ENCODE results near the gene R3HDM4. TPM values are rescaled to one million over a fixed set of nuclear protein-coding genes. Genes with fewer than 3 reads are reported as not detected.

The R3HDM4 gene
- total and polyA plus RNA-seq, 9 of the 15 experiments (the other 6 are each of a cell fraction or from before 2014, with no cell fraction given) = 3.2 to 154 (median 59.0) TPM

DNA sequence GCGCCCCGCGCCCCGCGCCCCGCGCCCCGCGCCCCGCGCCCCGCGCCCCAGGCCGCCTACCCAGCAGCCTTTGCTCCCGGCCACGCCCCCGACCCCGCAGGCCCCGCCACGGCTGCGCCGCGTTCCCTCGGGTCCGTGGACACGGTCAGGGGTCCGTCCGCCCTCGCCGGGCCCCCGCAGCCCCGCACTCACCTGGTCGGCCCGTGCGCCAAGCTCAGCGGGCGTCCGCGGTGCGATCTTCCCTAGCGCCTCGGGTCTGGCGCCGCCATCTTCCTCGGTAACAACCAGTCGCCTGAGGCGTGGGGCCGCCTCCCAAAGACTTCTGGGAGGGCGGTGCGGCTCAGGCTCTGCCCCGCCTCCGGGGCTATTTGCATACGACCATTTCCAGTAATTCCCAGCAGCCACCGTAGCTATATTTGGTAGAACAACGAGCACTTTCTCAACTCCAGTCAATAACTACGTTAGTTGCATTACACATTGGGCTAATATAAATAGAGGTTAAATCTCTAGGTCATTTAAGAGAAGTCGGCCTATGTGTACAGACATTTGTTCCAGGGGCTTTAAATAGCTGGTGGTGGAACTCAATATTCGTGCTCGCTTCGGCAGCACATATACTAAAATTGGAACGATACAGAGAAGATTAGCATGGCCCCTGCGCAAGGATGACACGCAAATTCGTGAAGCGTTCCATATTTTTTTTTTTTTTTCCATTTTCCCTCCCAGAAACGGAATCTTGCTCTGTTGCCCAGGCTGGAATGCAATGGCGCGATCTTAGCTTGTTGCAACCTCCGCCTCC, 19.9 kb downstream of the R3HDM4 start, which contains the start of the genes MED16 and RNU6-9 (continued):
- TF ChIP-seq, protein P1, sequence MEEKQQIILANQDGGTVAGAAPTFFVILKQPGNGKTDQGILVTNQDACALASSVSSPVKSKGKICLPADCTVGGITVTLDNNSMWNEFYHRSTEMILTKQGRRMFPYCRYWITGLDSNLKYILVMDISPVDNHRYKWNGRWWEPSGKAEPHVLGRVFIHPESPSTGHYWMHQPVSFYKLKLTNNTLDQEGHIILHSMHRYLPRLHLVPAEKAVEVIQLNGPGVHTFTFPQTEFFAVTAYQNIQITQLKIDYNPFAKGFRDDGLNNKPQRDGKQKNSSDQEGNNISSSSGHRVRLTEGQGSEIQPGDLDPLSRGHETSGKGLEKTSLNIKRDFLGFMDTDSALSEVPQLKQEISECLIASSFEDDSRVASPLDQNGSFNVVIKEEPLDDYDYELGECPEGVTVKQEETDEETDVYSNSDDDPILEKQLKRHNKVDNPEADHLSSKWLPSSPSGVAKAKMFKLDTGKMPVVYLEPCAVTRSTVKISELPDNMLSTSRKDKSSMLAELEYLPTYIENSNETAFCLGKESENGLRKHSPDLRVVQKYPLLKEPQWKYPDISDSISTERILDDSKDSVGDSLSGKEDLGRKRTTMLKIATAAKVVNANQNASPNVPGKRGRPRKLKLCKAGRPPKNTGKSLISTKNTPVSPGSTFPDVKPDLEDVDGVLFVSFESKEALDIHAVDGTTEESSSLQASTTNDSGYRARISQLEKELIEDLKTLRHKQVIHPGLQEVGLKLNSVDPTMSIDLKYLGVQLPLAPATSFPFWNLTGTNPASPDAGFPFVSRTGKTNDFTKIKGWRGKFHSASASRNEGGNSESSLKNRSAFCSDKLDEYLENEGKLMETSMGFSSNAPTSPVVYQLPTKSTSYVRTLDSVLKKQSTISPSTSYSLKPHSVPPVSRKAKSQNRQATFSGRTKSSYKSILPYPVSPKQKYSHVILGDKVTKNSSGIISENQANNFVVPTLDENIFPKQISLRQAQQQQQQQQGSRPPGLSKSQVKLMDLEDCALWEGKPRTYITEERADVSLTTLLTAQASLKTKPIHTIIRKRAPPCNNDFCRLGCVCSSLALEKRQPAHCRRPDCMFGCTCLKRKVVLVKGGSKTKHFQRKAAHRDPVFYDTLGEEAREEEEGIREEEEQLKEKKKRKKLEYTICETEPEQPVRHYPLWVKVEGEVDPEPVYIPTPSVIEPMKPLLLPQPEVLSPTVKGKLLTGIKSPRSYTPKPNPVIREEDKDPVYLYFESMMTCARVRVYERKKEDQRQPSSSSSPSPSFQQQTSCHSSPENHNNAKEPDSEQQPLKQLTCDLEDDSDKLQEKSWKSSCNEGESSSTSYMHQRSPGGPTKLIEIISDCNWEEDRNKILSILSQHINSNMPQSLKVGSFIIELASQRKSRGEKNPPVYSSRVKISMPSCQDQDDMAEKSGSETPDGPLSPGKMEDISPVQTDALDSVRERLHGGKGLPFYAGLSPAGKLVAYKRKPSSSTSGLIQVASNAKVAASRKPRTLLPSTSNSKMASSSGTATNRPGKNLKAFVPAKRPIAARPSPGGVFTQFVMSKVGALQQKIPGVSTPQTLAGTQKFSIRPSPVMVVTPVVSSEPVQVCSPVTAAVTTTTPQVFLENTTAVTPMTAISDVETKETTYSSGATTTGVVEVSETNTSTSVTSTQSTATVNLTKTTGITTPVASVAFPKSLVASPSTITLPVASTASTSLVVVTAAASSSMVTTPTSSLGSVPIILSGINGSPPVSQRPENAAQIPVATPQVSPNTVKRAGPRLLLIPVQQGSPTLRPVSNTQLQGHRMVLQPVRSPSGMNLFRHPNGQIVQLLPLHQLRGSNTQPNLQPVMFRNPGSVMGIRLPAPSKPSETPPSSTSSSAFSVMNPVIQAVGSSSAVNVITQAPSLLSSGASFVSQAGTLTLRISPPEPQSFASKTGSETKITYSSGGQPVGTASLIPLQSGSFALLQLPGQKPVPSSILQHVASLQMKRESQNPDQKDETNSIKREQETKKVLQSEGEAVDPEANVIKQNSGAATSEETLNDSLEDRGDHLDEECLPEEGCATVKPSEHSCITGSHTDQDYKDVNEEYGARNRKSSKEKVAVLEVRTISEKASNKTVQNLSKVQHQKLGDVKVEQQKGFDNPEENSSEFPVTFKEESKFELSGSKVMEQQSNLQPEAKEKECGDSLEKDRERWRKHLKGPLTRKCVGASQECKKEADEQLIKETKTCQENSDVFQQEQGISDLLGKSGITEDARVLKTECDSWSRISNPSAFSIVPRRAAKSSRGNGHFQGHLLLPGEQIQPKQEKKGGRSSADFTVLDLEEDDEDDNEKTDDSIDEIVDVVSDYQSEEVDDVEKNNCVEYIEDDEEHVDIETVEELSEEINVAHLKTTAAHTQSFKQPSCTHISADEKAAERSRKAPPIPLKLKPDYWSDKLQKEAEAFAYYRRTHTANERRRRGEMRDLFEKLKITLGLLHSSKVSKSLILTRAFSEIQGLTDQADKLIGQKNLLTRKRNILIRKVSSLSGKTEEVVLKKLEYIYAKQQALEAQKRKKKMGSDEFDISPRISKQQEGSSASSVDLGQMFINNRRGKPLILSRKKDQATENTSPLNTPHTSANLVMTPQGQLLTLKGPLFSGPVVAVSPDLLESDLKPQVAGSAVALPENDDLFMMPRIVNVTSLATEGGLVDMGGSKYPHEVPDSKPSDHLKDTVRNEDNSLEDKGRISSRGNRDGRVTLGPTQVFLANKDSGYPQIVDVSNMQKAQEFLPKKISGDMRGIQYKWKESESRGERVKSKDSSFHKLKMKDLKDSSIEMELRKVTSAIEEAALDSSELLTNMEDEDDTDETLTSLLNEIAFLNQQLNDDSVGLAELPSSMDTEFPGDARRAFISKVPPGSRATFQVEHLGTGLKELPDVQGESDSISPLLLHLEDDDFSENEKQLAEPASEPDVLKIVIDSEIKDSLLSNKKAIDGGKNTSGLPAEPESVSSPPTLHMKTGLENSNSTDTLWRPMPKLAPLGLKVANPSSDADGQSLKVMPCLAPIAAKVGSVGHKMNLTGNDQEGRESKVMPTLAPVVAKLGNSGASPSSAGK (IDR thresholded peaks at IDR 0.05) = no peak
- TF ChIP-seq CHD2 (IDR thresholded peaks at IDR 0.05; ENCODE audit: low read depth, low read length) = no peak
- TF ChIP-seq PHF8 (IDR thresholded peaks at IDR 0.05; ENCODE audit: borderline replicate concordance, low read length) = peak; percentile 85; the same call in 1 of the 2 replicates
- TF ChIP-seq MBD1 (CRISPR knock-in tag; IDR thresholded peaks at IDR 0.05) = peak; percentile 86; the same call in 1 of the 2 replicates
- TF ChIP-seq NCOA2 (IDR thresholded peaks at IDR 0.05; ENCODE audit: partially characterized antibody in 2 of 2) = no peak
- TF ChIP-seq ZKSCAN3 (CRISPR knock-in tag; IDR thresholded peaks at IDR 0.05) = no peak
- no peak for TF ChIP-seq PTRF (tag; IDR thresholded peaks at IDR 0.05)
- TF ChIP-seq ZFX (CRISPR knock-in tag; IDR thresholded peaks at IDR 0.05) = peak; percentile 78
- TF ChIP-seq RNF219 (CRISPR knock-in tag; IDR thresholded peaks at IDR 0.05) = no peak
- no peak; the same call in 1 of the 2 replicates for TF ChIP-seq TRIM28 (IDR thresholded peaks at IDR 0.05)
- TF ChIP-seq SPI1 (IDR thresholded peaks at IDR 0.05; ENCODE audit: borderline replicate concordance, low read depth, low read length) = no peak

All from K562 (cell line).